ENCODE measurements around the gene NFKBIB.

DNA sequence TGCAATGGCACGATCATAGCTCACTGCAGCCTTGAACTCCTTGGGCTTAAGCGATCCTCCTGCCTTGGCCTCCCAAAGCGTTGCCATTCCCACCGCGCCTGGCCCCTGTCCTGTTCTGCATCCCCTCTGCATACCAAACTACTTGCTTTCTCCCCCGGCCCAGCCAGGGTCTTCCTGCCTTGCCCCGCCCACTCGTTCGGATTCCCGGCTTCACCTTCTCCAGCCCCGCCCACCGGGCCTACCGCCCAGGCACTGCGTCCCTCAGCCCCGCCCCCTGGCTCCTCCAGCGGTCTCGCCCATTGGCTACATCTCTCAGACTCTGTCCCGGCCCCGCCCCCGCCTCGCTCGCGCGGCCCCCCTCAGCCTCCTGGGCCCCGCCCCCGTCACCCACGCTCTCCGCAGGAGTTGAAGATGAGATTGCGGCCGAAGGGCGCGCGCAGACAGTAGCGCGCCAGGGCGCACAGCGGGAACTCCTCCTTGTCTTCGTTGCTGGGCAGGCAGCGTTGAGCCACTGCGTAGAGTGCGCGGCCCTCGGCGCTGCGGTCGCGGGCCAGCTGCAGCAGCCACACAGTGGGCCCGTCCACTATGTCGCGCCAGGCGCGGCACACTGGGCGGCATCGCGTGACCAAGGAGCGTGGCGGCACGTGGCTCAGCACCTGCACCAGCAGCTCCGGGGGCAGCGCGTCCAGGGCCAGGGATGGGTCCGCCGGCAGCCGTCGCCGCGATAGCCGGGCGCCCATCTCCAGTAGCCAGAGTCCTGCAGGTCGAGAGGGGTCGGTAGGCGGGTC is 50.0 kb downstream of the NFKBIB start:
- no peak for TF ChIP-seq ZNF343 (CRISPR knock-in tag; IDR thresholded peaks at IDR 0.05)
- no peak for TF ChIP-seq U2AF2 (IDR thresholded peaks at IDR 0.05; ENCODE audit: low read depth, low read length)
- no peak for TF ChIP-seq JUN (CRISPR knock-in tag; IDR thresholded peaks at IDR 0.05)
